ENCODE results near the gene CAPSL. TPM values are rescaled to one million over a fixed set of nuclear protein-coding genes. Genes with fewer than 3 reads are reported as not detected.

The CAPSL gene
- total RNA-seq, 3 donors from 2014 or later (not counting 1 experiment from before 2014, with no cell fraction given), result not detected

DNA sequence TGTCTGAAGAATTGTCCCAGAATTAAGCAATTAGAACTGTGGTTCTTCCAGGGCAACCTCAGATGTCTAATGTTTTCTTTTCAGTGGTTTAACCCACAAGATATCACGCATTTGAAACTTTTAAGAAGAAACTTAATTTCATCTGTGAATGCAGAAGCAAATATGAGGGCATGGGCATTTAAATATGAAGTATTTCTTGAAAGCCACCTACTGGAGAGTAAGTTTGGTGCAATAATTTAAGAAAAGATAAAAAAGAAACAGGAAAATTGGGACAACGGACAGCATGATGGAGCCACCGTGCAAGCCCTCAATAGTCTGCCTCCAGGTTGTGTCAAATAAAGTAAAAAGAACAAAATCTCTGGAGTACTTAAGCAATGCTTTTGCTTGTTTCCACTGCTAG is 1.2 kb upstream of the CAPSL start:
- Mint-ChIP-seq H3K4me1 (no peaks in the 10 kb centered on the region), H3K27ac (no peak overlapping the region), H3K36me3 (no peaks in the 10 kb centered on the region), H3K4me3 (no peak overlapping the region), H3K27me3 (ENCODE audit: low read depth in 2 of 2) (peaks cover 0 to 8% of the 10 kb centered on the region in 2 donors), H3K9me3 (no peaks in the 10 kb centered on the region)
- H3K27ac ChIP-seq (ENCODE audit: low read length), result no peak overlapping the region
- no peak for DNase-seq
- no peaks in the 10 kb centered on the region for H3K9me3 ChIP-seq (ENCODE audit: control insufficient read depth, insufficient read depth, low read length)
- intact Hi-C loops (cut with micrococcal nuclease), result no loop called here
- WGBS (ENCODE audit: insufficient coverage), result 54% methylated on average over 3 of the region's 3 CpGs
- H3K4me1 ChIP-seq (ENCODE audit: control insufficient read depth, insufficient read depth, low read length), result no peaks in the 10 kb centered on the region
- no peak for ATAC-seq
- TF ChIP-seq, protein P1, sequence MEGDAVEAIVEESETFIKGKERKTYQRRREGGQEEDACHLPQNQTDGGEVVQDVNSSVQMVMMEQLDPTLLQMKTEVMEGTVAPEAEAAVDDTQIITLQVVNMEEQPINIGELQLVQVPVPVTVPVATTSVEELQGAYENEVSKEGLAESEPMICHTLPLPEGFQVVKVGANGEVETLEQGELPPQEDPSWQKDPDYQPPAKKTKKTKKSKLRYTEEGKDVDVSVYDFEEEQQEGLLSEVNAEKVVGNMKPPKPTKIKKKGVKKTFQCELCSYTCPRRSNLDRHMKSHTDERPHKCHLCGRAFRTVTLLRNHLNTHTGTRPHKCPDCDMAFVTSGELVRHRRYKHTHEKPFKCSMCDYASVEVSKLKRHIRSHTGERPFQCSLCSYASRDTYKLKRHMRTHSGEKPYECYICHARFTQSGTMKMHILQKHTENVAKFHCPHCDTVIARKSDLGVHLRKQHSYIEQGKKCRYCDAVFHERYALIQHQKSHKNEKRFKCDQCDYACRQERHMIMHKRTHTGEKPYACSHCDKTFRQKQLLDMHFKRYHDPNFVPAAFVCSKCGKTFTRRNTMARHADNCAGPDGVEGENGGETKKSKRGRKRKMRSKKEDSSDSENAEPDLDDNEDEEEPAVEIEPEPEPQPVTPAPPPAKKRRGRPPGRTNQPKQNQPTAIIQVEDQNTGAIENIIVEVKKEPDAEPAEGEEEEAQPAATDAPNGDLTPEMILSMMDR (IDR thresholded peaks at IDR 0.05), result no peak
- H3K27me3 ChIP-seq (ENCODE audit: control insufficient read depth, insufficient read depth, low read length), result no peaks in the 10 kb centered on the region
- no peak overlapping the region for H3K4me3 ChIP-seq (ENCODE audit: low read length)
- H3K36me3 ChIP-seq (ENCODE audit: control insufficient read depth, insufficient read depth, low read length), result no peaks in the 10 kb centered on the region

DNA sequence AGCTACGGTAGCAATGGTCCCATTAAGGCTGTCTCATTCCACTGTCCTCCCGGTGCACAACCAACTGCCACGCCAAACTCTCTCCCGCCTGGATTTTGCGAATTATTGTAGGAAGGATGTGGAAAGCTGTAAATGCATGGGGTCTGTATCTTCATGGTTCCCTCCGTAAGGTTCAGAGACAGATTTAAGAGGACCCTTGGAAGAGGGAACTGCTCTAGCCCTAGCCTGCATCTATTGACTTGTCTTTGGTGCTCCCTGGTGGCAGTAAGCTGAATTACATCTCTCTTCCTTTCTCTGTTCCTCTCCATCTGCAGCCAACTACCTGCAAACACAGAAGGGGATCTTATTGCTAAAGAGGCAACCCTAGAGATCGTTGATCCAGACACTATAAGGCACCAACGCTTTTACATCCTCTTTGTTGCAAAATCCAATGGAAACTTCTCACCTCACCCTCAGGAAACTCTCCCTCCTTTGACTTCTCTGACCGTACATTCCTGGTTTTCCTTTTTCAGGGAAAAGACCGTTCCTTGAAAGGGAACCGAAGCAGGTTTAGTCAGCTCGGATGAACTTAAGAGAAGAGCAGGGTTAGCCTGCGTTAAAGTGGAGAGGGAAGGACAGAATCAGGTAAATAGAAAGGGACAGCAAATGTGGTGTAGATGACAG is 11.9 kb downstream of the CAPSL start:
- Mint-ChIP-seq H3K27me3 (ENCODE audit: low read depth in 2 of 2) (peaks cover 25 to 53% of the 10 kb centered on the region in 2 donors), H3K4me3 (no peak overlapping the region), H3K36me3 (no peaks in the 10 kb centered on the region), H3K9me3 (no peaks in the 10 kb centered on the region), H3K27ac (no peak overlapping the region), H3K4me1 (peaks cover 11 to 18% of the 10 kb centered on the region in 2 donors)
- 50% methylated on average over 13 of the region's 13 CpGs for WGBS (ENCODE audit: insufficient coverage)
- Histone ChIP-seq H3K9me3 (ENCODE audit: control insufficient read depth, insufficient read depth, low read length) (no peaks in the 10 kb centered on the region), H3K27ac (ENCODE audit: low read length) (no peak overlapping the region), H3K27me3 (ENCODE audit: control insufficient read depth, insufficient read depth, low read length) (no peaks in the 10 kb centered on the region), H3K36me3 (ENCODE audit: control insufficient read depth, insufficient read depth, low read length) (no peaks in the 10 kb centered on the region), H3K4me3 (ENCODE audit: low read length) (no peak overlapping the region), H3K4me1 (ENCODE audit: control insufficient read depth, insufficient read depth, low read length) (peaks cover 18% of the 10 kb centered on the region)
- ATAC-seq (peak; percentile 67 to 84 (median 75)), DNase-seq (peak; percentile 22 to 86)
- TF ChIP-seq, protein P1 (IDR thresholded peaks at IDR 0.05), result peak; percentile 93
- intact Hi-C loops (cut with micrococcal nuclease), result loop anchor here (1.0 to 10.0 kb wide), 5 partner anchors 149 to 1452 kb away; no protein-coding TSS in a partner anchor

DNA sequence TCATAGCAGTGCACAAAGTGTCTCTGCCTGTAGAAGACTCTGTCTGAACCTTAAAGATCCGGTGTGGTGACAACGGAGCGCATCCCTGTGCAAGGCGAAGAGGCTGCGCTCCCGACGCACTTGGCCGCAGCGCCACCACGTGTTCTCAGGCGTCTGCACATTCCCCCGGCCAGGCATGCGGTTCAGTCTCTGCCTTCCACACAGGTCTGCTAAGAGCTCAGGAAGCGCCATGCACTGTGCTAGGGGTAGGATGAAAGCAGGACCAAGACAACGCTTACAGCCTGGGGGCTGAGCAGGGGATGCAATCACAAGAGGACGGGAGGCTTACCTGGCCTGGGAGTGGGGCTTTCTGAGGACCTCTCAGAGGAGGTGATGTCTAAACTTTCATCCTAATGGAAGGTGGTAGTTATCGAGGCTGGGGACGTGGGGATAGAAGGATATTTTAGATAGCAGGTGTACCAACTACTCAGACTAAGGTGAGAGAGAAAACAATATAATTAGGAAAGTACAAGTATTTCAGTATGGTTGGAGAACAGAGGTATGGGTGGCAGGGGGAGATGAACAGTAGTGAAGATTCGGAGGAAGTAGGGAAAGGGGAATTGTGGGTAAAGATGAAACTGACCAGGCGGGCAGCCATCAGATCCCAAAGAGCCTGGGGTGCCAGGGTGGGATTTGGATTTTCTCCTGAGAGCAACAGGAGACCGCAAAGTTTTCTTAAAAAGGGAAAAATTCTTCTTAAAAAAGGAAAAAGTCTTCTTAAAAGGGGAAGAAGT is 13.3 kb downstream of the CAPSL start:
- DNase-seq (peak; percentile 21 to 94), ATAC-seq (peak; percentile 63 to 87 (median 76))
- Histone ChIP-seq H3K27ac (ENCODE audit: low read length) (no peak overlapping the region), H3K36me3 (ENCODE audit: control insufficient read depth, insufficient read depth, low read length) (no peaks in the 10 kb centered on the region), H3K27me3 (ENCODE audit: control insufficient read depth, insufficient read depth, low read length) (no peaks in the 10 kb centered on the region), H3K4me1 (ENCODE audit: control insufficient read depth, insufficient read depth, low read length) (peaks cover 18% of the 10 kb centered on the region), H3K9me3 (ENCODE audit: control insufficient read depth, insufficient read depth, low read length) (peaks cover under 1% of the 10 kb centered on the region), H3K4me3 (ENCODE audit: low read length) (no peak overlapping the region)
- H3K27me3 Mint-ChIP-seq (ENCODE audit: low read depth in 2 of 2), result peaks cover 25 to 55% of the 10 kb centered on the region in 2 donors
- WGBS (ENCODE audit: insufficient coverage), result 7% methylated on average over 21 of the region's 21 CpGs
- TF ChIP-seq, protein P1 (IDR thresholded peaks at IDR 0.05), result peak; percentile 14
- peaks cover 11 to 18% of the 10 kb centered on the region in 2 donors for H3K4me1 Mint-ChIP-seq
- intact Hi-C loops (cut with micrococcal nuclease), result loop anchor here (10.0 kb wide), 2 partner anchors 970 to 1450 kb away; no protein-coding TSS in a partner anchor
- no peaks in the 10 kb centered on the region for H3K9me3 Mint-ChIP-seq
- H3K36me3 Mint-ChIP-seq, result no peaks in the 10 kb centered on the region
- no peak overlapping the region for H3K27ac Mint-ChIP-seq
- peak overlapping the region; percentile 71 for H3K4me3 Mint-ChIP-seq

Measured in natural killer cell (primary cell).